SK-N-SH treated with all-trans-retinoic acid at 6 μM for 48 hours (cell line): ENCODE data around the gene NKPD1.

Experiments used
- ATAC-seq: fragments of 200-7000 bp; cut with Tn5 transposase; 3 replicates; pipeline ENCODE4 v1.9.1; 2020; ENCODE audit warnings: mild to moderate bottlenecking, moderate library complexity
- CSDC2 ChIP-seq: fragments of 250-450 bp; sonication (Bioruptor Pico); IDR thresholded peaks from 2 replicates; pipeline ENCODE4 v1.5.0; 2020; ENCODE audit warnings: mild to moderate bottlenecking, moderate library complexity
- CSRNP3 ChIP-seq: fragments of 250-450 bp; sonication (Bioruptor Pico); IDR thresholded peaks from 2 replicates; pipeline ENCODE4 v1.5.1; 2021; ENCODE audit warnings: mild to moderate bottlenecking, moderate library complexity
- ESRRG ChIP-seq: fragments of 250-450 bp; sonication (Bioruptor Pico); IDR thresholded peaks from 2 replicates; pipeline ENCODE4 v1.6.1; 2021; ENCODE audit warnings: mild to moderate bottlenecking
- GLIS3 ChIP-seq: fragments of 250-450 bp; sonication (Bioruptor Pico); IDR thresholded peaks from 2 replicates; pipeline ENCODE4 v1.5.0; 2020; ENCODE audit warnings: mild to moderate bottlenecking, moderate library complexity
- ISL1 ChIP-seq: fragments of 250-450 bp; sonication (Bioruptor Pico); IDR thresholded peaks from 2 replicates; pipeline ENCODE4 v2.1.2; 2022; ENCODE audit warnings: mild to moderate bottlenecking, moderate library complexity
- OSR1 ChIP-seq: fragments of 250-450 bp; sonication (Bioruptor Pico); IDR thresholded peaks from 2 replicates; pipeline ENCODE4 v1.8.0; 2022; ENCODE audit warnings: moderate library complexity, mild to moderate bottlenecking, inconsistent platforms
- POU6F1 ChIP-seq: fragments of 250-450 bp; sonication (Bioruptor Pico); IDR thresholded peaks from 2 replicates; pipeline ENCODE4 v1.8.0; 2021; ENCODE audit warnings: low read depth, mild to moderate bottlenecking, moderate library complexity, borderline replicate concordance
- PPARA ChIP-seq: fragments of 250-450 bp; sonication (Bioruptor Pico); IDR thresholded peaks from 2 replicates; pipeline ENCODE4 v1.5.0; 2020; ENCODE audit warnings: mild to moderate bottlenecking, borderline replicate concordance
- RARB ChIP-seq: fragments of 250-450 bp; sonication (Bioruptor Pico); IDR thresholded peaks from 2 replicates; pipeline ENCODE4 v1.8.0; 2021; ENCODE audit warnings: mild to moderate bottlenecking, moderate library complexity
- SNAI2 ChIP-seq: fragments of 250-450 bp; sonication (Bioruptor Pico); IDR thresholded peaks from 2 replicates; pipeline ENCODE4 v1.5.0; 2020; ENCODE audit warnings: mild to moderate bottlenecking, moderate library complexity
- TCF4 ChIP-seq: fragments of 250-450 bp; sonication (Bioruptor Pico); IDR thresholded peaks from 2 replicates; pipeline ENCODE4 v1.8.0; 2021; ENCODE audit warnings: mild to moderate bottlenecking, moderate library complexity, borderline replicate concordance
- TOX ChIP-seq: fragments of 250-450 bp; sonication (Bioruptor Pico); IDR thresholded peaks from 2 replicates; pipeline ENCODE4 v1.8.0; 2021; ENCODE audit warnings: mild to moderate bottlenecking, moderate library complexity, borderline replicate concordance
- TSHZ2 ChIP-seq: fragments of 250-450 bp; sonication (Bioruptor Pico); IDR thresholded peaks from 2 replicates; pipeline ENCODE4 v1.5.0; 2020; ENCODE audit warnings: mild to moderate bottlenecking, moderate library complexity
- ZC3H10 ChIP-seq: fragments of 250-450 bp; sonication (Bioruptor Pico); IDR thresholded peaks from 2 replicates; pipeline ENCODE4 v1.5.1; 2021; ENCODE audit warnings: mild to moderate bottlenecking, moderate library complexity
- ZFP3 ChIP-seq: fragments of 250-450 bp; sonication (Bioruptor Pico); IDR thresholded peaks from 2 replicates; pipeline ENCODE4 v1.5.0; 2020; ENCODE audit warnings: mild to moderate bottlenecking, moderate library complexity
- ZFP30 ChIP-seq: fragments of 450-650 bp; formaldehyde crosslinking; IDR thresholded peaks from 2 replicates; pipeline ENCODE4 v1.5.0; 2022; ENCODE audit warnings: mild to moderate bottlenecking, moderate library complexity
- ZNF565 ChIP-seq: fragments of 450-650 bp; formaldehyde crosslinking; conservative IDR thresholded peaks from 2 replicates; pipeline ENCODE4 v1.5.0; 2020; ENCODE audit warnings: low read depth, mild to moderate bottlenecking, moderate library complexity
- ZNF70 ChIP-seq: fragments of 450-650 bp; formaldehyde crosslinking; IDR thresholded peaks from 2 replicates; pipeline ENCODE4 v1.5.0; 2020; ENCODE audit warnings: mild to moderate bottlenecking, moderate library complexity
- ZNF8 ChIP-seq: fragments of 450-650 bp; formaldehyde crosslinking; IDR thresholded peaks from 2 replicates; pipeline ENCODE4 v1.5.0; 2020; ENCODE audit warnings: mild to moderate bottlenecking, moderate library complexity
- TF ChIP-seq, protein P1 (sequence below): fragments of 250-450 bp; sonication (Bioruptor Pico); IDR thresholded peaks from 2 replicates; pipeline ENCODE4 v1.8.0; 2020; ENCODE audit warnings: mild to moderate bottlenecking, moderate library complexity, borderline replicate concordance

NKPD1 gene

GRCh38 chr19:45118106-45118505 lies 42.7 kb downstream of the NKPD1 start:
- ATAC-seq: no peak; the same call in 2 of the 3 replicates
- no peak for TF ChIP-seq ESRRG (CRISPR knock-in tag)
- TF ChIP-seq ISL1 (CRISPR knock-in tag): no peak
- no peak for TF ChIP-seq CSDC2 (CRISPR knock-in tag)
- TF ChIP-seq, protein P1, sequence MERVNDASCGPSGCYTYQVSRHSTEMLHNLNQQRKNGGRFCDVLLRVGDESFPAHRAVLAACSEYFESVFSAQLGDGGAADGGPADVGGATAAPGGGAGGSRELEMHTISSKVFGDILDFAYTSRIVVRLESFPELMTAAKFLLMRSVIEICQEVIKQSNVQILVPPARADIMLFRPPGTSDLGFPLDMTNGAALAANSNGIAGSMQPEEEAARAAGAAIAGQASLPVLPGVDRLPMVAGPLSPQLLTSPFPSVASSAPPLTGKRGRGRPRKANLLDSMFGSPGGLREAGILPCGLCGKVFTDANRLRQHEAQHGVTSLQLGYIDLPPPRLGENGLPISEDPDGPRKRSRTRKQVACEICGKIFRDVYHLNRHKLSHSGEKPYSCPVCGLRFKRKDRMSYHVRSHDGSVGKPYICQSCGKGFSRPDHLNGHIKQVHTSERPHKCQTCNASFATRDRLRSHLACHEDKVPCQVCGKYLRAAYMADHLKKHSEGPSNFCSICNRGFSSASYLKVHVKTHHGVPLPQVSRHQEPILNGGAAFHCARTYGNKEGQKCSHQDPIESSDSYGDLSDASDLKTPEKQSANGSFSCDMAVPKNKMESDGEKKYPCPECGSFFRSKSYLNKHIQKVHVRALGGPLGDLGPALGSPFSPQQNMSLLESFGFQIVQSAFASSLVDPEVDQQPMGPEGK (CRISPR knock-in tag): no peak
- TF ChIP-seq ZNF565 (CRISPR knock-in tag): no peak
- no peak for TF ChIP-seq POU6F1 (CRISPR knock-in tag)
- TF ChIP-seq OSR1 (CRISPR knock-in tag): no peak
- TF ChIP-seq ZFP30 (CRISPR knock-in tag): no peak
- TF ChIP-seq PPARA (CRISPR knock-in tag): no peak
- TF ChIP-seq SNAI2 (CRISPR knock-in tag): no peak
- TF ChIP-seq ZNF8 (CRISPR knock-in tag): no peak
- no peak for TF ChIP-seq GLIS3 (CRISPR knock-in tag)
- no peak for TF ChIP-seq TCF4 (CRISPR knock-in tag)
- no peak for TF ChIP-seq TSHZ2 (CRISPR knock-in tag)

GRCh38 chr19:45117671-45118070 lies 43.1 kb downstream of the NKPD1 start:
- TF ChIP-seq POU6F1 (CRISPR knock-in tag): no peak
- TF ChIP-seq GLIS3 (CRISPR knock-in tag): no peak
- TF ChIP-seq OSR1 (CRISPR knock-in tag): no peak
- no peak for TF ChIP-seq PPARA (CRISPR knock-in tag)
- no peak for ATAC-seq

DNA sequence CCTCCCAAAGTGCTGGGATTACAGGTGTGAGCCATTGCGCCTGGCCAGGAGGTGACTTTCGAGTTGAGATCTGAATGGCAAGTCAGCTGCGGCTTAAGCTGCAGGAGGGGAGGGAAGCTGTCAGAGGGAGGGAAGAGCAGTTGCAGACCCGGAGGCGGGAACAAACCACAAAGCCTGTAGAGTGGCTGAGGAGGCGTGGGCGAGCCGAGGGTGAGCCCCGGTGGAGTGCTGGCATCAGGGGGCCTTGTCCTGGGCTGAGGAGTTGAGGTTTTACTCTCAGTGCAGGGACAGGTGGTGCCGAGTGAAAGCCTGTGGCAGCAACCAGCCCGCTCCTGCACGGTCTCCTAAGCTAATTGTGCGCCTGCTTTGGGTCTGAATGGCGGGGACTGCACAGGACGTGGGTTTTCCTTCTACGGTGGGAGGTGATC lies 43.6 kb downstream of the NKPD1 start:
- no peak for ATAC-seq
- no peak for TF ChIP-seq GLIS3 (CRISPR knock-in tag)
- TF ChIP-seq ZNF70 (CRISPR knock-in tag): no peak
- TF ChIP-seq ZFP3 (CRISPR knock-in tag): no peak
- TF ChIP-seq, protein P1 (CRISPR knock-in tag): no peak
- no peak for TF ChIP-seq CSDC2 (CRISPR knock-in tag)
- no peak for TF ChIP-seq PPARA (CRISPR knock-in tag)
- TF ChIP-seq ZC3H10 (CRISPR knock-in tag): no peak
- TF ChIP-seq ISL1 (CRISPR knock-in tag): no peak
- TF ChIP-seq ZNF565 (CRISPR knock-in tag): no peak
- TF ChIP-seq CSRNP3: no peak
- TF ChIP-seq RARB (CRISPR knock-in tag): no peak
- TF ChIP-seq TSHZ2 (CRISPR knock-in tag): no peak
- TF ChIP-seq TCF4 (CRISPR knock-in tag): no peak
- no peak for TF ChIP-seq POU6F1 (CRISPR knock-in tag)
- TF ChIP-seq OSR1 (CRISPR knock-in tag): no peak
- no peak for TF ChIP-seq TOX (CRISPR knock-in tag)
- no peak for TF ChIP-seq ZNF8 (CRISPR knock-in tag)
- TF ChIP-seq SNAI2 (CRISPR knock-in tag): no peak
